Esophagus (tissue), 2 donors: Measurements from ENCODE around the gene ZNF438. TPM values are rescaled to one million over a fixed set of nuclear protein-coding genes. Genes with fewer than 3 reads are reported as not detected.
"Not testable (repeated sequence)": the region's sequence is repeated elsewhere in the genome, so short reads cannot be mapped to it uniquely, and the experiment has no call there.

Source experiments
- H3K27ac ChIP-seq, 2 donors: one replicate each; pipeline ENCODE4 v1.5.1; 2013; ENCODE audit warnings: low read depth in 2 of 2, mild to moderate bottlenecking in 2 of 2, inconsistent platforms in 1 of 2, low read length in 1 of 2, moderate library complexity in 1 of 2
- H3K27me3 ChIP-seq, 2 donors: one replicate each; pipeline ENCODE4 v1.6.1; 2013; ENCODE audit warnings: low read length in 2 of 2, control low read depth in 1 of 2, mild to moderate bottlenecking in 1 of 2; ENCODE audit not compliant: insufficient read depth in 2 of 2, control insufficient read depth in 1 of 2
- H3K36me3 ChIP-seq, 2 donors: one replicate each; pipeline ENCODE4 v1.6.1; 2013; ENCODE audit warnings: low read length in 1 of 2; ENCODE audit not compliant: control insufficient read depth in 2 of 2, insufficient read depth in 2 of 2
- H3K4me1 ChIP-seq, 2 donors: one replicate each; pipeline ENCODE4 v1.6.1; 2013; ENCODE audit warnings: low read length in 1 of 2; ENCODE audit not compliant: control insufficient read depth in 2 of 2, insufficient read depth in 2 of 2
- H3K4me3 ChIP-seq, 2 donors: one replicate each; pipeline ENCODE4 v1.5.1; 2013; ENCODE audit warnings: low read length in 2 of 2, mild to moderate bottlenecking in 2 of 2, low read depth in 1 of 2, moderate library complexity in 1 of 2
- H3K9me3 ChIP-seq, 2 donors: one replicate each; pipeline ENCODE4 v1.6.1; 2013; ENCODE audit warnings: mild to moderate bottlenecking in 2 of 2, low read depth in 1 of 2, low read length in 1 of 2, moderate library complexity in 1 of 2; ENCODE audit not compliant: control insufficient read depth in 2 of 2, insufficient read depth in 1 of 2
- WGBS, 2 donors: extraction: QIAGEN DNeasy Blood & Tissue Kit; methylation state at CpG; one replicate each; pipeline ENCODE4 v1.1.7; 2013; 5-methylcytosine and 5-hydroxymethylcytosine counted together
- polyA plus RNA-seq, 2 donors: library from polyadenylated mRNA; stranded (reverse); fragments of 200-250 nt; gene quantifications; one replicate each; pipeline ENCODE4 v1.2.3, GENCODE V29; 2013
- donor health status: healthy with polysubstance abuse.
- donor health status: Bipolar disorder and iron deficiency.

Gene ZNF438
- polyA plus RNA-seq, 2 donors: 3.0 to 3.2 TPM

GRCh38 chr10:30806850-30807249 lies 224.8 kb downstream of the ZNF438 start:
- Histone ChIP-seq H3K36me3 (no peaks in the 10 kb centered on the region), H3K27ac (peak overlapping the region in 1 of 2 donors; percentile 1), H3K4me3 (no peak overlapping the region), H3K9me3 (peaks cover 0 to 2% of the 10 kb centered on the region in 2 donors), H3K27me3 (no peaks in the 10 kb centered on the region), H3K4me1 (peaks cover 4 to 7% of the 10 kb centered on the region in 2 donors)
- WGBS, 2 donors: 70 to 86% methylated on average over 2 of the region's 2 CpGs

- Histone ChIP-seq H3K4me3 (no peak overlapping the region), H3K36me3 (no peaks in the 10 kb centered on the region), H3K4me1 (peaks cover 4% of the 10 kb centered on the region in 2 donors), H3K27ac (peak overlapping the region; percentile 13 to 45), H3K27me3 (no peaks in the 10 kb centered on the region), H3K9me3 (peaks cover 0 to 2% of the 10 kb centered on the region in 2 donors)
- 82 to 87% methylated on average over 9 of the region's 9 CpGs for WGBS, 2 donors
Measured at GRCh38 chr10:30805061-30805460, 226.6 kb downstream of the ZNF438 start.

GRCh38 chr10:30804478-30805055 lies 227.1 kb downstream of the ZNF438 start:
- Histone ChIP-seq H3K36me3 (no peaks in the 10 kb centered on the region), H3K4me1 (peaks cover 4% of the 10 kb centered on the region in 2 donors), H3K27ac (peak overlapping the region; percentile 40 to 63), H3K4me3 (no peak overlapping the region), H3K9me3 (peaks cover 0 to 2% of the 10 kb centered on the region in 2 donors), H3K27me3 (no peaks in the 10 kb centered on the region)
- 34 to 54% methylated on average over 7 of the region's 7 CpGs for WGBS, 2 donors

- Histone ChIP-seq H3K27me3 (no peaks in the 10 kb centered on the region), H3K27ac (peak overlapping the region; percentile 40 to 47), H3K4me1 (peaks cover 4% of the 10 kb centered on the region in 2 donors), H3K9me3 (peaks cover 0 to 2% of the 10 kb centered on the region in 2 donors), H3K36me3 (no peaks in the 10 kb centered on the region), H3K4me3 (no peak overlapping the region)
- 43 to 56% methylated on average over 5 of the region's 5 CpGs for WGBS, 2 donors
Measured at GRCh38 chr10:30803892-30804322, 227.8 kb downstream of the ZNF438 start.

DNA sequence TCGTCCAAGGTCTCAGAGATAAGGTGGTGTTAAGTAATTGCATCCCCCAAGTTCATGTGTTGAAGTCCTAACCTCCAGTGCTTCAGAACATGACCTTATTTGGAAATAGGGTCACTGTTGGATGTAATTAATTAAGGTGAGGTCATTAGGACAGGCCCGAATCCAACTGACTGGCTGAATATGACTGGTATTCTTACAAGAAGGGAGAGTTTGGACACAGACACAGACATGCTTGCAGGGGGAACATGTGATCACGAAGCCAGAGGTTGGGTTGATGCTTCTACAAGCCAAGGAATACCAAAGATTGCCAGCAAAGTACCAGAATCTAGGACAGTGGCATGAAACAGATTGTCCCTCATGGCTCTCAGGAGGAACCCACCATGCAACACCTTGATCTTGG lies 228.6 kb downstream of the ZNF438 start:
- Histone ChIP-seq H3K27me3 (no peaks in the 10 kb centered on the region), H3K36me3 (no peaks in the 10 kb centered on the region), H3K27ac (peak overlapping the region in 1 of 2 donors; percentile 19), H3K4me3 (no peak overlapping the region), H3K4me1 (peaks cover 4% of the 10 kb centered on the region in 2 donors), H3K9me3 (peaks cover 0 to 2% of the 10 kb centered on the region in 2 donors)
- WGBS, 2 donors: 68 to 83% methylated on average over 3 of the region's 3 CpGs

- peaks cover 4% of the 10 kb centered on the region in 2 donors for H3K4me1 ChIP-seq
- no peaks in the 10 kb centered on the region for H3K36me3 ChIP-seq
- 86 to 89% methylated on average over 2 of the region's 2 CpGs for WGBS, 2 donors
- no peak overlapping the region for H3K4me3 ChIP-seq
- H3K27me3 ChIP-seq: no peaks in the 10 kb centered on the region
- no peak overlapping the region for H3K27ac ChIP-seq
- peaks cover 0 to under 1% of the 10 kb centered on the region in 2 donors for H3K9me3 ChIP-seq
Measured at GRCh38 chr10:30800368-30800767, 231.3 kb downstream of the ZNF438 start.

DNA sequence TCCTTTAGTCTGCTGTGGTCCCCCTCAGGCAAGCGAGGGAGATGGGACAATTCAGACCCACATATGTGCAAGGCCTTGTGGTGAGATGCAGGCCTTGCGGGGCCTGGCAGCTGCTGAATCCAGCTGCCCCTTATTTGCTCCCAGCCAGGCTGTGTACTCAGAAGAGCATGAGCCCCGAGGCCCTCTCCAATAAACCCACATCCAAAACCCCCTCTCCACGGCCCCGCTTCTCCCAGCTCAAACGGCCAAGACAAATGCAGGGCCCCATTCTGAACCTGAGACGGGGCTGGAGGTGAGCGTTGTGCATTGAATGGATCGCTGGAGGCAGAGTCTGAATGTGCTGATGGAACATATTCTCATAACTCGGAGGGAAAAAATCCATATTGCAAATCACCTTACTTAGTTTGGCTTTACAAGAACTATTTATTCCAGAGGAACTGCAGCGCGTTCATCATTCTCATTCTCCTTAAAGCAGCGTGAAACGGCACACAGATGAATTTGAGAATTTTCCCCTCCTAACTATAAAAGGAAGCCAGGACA lies 232.9 kb downstream of the ZNF438 start:
- Histone ChIP-seq H3K27me3 (no peaks in the 10 kb centered on the region), H3K27ac (no peak overlapping the region), H3K36me3 (no peaks in the 10 kb centered on the region), H3K4me3 (no peak overlapping the region), H3K9me3 (no peaks in the 10 kb centered on the region), H3K4me1 (peaks cover 0 to 2% of the 10 kb centered on the region in 2 donors)
- WGBS, 2 donors: 81 to 88% methylated on average over 14 of the region's 14 CpGs

DNA sequence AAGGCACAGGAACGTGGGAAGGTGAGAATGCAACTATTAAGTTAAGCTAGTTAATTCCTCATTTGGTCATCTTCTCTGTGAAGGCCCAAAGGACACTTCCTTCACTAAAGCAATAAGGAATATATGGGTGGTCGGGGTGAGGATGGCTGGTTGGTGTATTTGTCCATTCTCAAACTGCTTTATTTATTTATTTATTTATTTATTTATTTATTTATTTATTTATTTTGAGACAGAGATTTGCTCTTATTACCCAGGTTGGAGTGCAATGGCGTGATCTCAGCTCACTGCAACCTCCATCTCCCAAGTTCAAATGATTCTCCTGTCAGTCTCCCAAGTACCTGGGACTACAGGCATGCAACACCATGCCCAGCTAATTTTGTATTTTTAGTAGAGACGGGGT lies 236.6 kb downstream of the ZNF438 start:
- not testable (repeated sequence) for H3K36me3 ChIP-seq, H3K27me3 ChIP-seq, H3K4me3 ChIP-seq, H3K4me1 ChIP-seq, H3K27ac ChIP-seq, H3K9me3 ChIP-seq
- WGBS, 2 donors: 89 to 93% methylated on average over 4 of the region's 4 CpGs
